Measurements from ENCODE around the gene CFAP90. TPM values are rescaled to one million over a fixed set of nuclear protein-coding genes. Genes with fewer than 3 reads are reported as not detected.

CFAP90 gene
- total RNA-seq, 1 experiment from 2014 or later: not detected

DNA sequence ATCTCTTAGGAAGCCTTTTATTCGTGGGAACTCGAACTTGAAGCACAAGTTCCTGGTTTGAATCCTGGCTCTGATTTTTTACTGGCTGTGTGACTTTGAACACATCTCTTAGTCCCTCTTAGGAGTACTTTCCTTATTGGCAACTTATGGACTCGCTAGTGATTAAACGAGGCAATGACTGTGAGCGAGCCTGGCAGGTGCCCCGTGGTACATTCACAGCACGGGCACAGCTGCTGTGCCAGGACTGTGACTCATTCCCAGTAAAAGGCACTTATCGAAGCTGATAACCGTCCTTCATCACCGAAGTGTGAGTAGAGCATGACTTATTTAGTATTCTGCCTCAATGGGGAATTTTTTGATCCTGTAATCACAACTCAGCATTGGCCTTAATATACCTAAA lies 22.7 kb downstream of the CFAP90 start:
- no peaks in the 10 kb centered on the region for H3K9me3 ChIP-seq (ENCODE audit: low read length)
- H3K9ac ChIP-seq (ENCODE audit: low read length): no peak overlapping the region
- no peak overlapping the region for H3K27ac ChIP-seq (ENCODE audit: low read length)
- H3K9me2 ChIP-seq (replicated peaks; ENCODE audit: insufficient read depth, low read length): no peaks in the 10 kb centered on the region
- no peaks in the 10 kb centered on the region for H3K4me1 ChIP-seq (ENCODE audit: low read length)
- H3K4me3 ChIP-seq (ENCODE audit: low read length): no peak overlapping the region
- H4K20me1 ChIP-seq (ENCODE audit: insufficient read depth, low read depth, low read length): no peaks in the 10 kb centered on the region
- DNase-seq: no peak
- no peaks in the 10 kb centered on the region for H3K36me3 ChIP-seq (ENCODE audit: insufficient read depth, low read length)
- H2AFZ ChIP-seq (ENCODE audit: low read length): no peak overlapping the region
- no peaks in the 10 kb centered on the region for H3K79me2 ChIP-seq (ENCODE audit: low read length)
- no peak overlapping the region for H3K4me2 ChIP-seq (ENCODE audit: low read depth, low read length, poor library complexity, severe bottlenecking)
- H3K27me3 ChIP-seq (ENCODE audit: low read length): no peaks in the 10 kb centered on the region

DNA sequence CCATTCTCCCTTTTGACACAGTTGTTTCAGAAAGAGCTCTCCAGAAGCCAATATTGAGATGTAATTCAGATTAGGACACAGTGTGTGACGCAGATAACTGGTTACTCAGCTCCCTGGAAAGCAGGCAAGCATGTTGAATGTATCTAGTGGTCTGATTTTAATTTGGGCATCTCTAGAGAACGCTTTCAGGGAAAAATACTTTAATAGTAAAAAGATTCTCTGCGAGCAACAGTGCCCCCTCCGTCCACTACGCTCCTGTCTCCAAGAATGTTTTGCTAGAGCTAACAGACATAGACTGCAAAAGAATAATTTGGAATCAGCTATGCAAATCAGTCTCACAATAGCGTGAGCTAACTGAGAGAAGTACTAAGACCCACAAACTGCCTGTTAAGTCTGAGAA lies 23.3 kb downstream of the CFAP90 start:
- Histone ChIP-seq H3K4me3 (ENCODE audit: low read length) (no peak overlapping the region), H3K27me3 (ENCODE audit: low read length) (no peaks in the 10 kb centered on the region), H2AFZ (ENCODE audit: low read length) (no peak overlapping the region), H4K20me1 (ENCODE audit: insufficient read depth, low read depth, low read length) (no peaks in the 10 kb centered on the region), H3K27ac (ENCODE audit: low read length) (no peak overlapping the region), H3K9me3 (ENCODE audit: low read length) (no peaks in the 10 kb centered on the region), H3K4me1 (ENCODE audit: low read length) (no peaks in the 10 kb centered on the region), H3K4me2 (ENCODE audit: low read depth, low read length, poor library complexity, severe bottlenecking) (no peak overlapping the region), H3K79me2 (ENCODE audit: low read length) (no peaks in the 10 kb centered on the region), H3K9me2 (replicated peaks; ENCODE audit: insufficient read depth, low read length) (no peaks in the 10 kb centered on the region), H3K36me3 (ENCODE audit: insufficient read depth, low read length) (no peaks in the 10 kb centered on the region), H3K9ac (ENCODE audit: low read length) (no peak overlapping the region)
- DNase-seq: no peak

DNA sequence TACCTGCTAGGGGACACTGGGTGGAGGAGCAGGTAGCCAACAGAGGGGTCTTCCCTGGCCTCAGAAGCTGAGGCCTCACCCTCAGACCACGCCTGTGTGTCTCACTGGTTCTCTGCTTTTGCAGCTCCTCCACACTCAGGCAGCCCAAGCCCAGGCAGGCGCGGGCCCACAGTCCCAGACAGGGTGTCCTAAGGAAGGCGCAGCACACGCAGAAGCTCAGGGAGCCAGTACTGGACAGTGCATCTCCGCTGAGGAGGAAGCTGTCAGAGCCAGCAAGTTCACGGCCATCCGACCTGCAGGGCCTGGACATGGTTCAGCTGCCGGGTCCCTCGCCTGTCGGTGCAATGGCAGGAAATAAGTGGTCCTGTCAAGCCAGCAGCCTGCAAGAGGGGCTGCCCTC lies 25.3 kb downstream of the CFAP90 start:
- H3K9me2 ChIP-seq (replicated peaks; ENCODE audit: insufficient read depth, low read length): no peaks in the 10 kb centered on the region

DNA sequence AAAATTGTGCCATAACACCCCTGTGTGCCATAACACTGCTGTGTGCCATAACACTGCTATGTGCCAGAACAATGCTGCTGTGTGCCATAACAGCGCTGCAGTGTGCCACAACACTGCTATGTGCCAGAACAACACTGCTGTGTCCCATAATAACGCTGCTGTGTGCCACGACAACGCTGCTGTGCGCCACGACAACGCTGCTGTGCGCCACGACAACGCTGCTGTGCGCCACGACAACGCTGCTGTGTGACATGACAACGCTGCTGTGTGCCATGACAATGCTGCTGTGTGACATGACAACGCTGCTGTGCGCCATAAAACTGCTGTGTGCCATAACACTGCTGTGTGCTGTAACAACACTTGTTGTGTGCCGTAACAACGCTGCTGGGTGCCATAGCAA lies 25.9 kb downstream of the CFAP90 start:
- Histone ChIP-seq H4K20me1 (ENCODE audit: insufficient read depth, low read depth, low read length) (no peaks in the 10 kb centered on the region), H3K9me2 (replicated peaks; ENCODE audit: insufficient read depth, low read length) (no peaks in the 10 kb centered on the region), H3K4me2 (ENCODE audit: low read depth, low read length, poor library complexity, severe bottlenecking) (no peak overlapping the region), H3K36me3 (ENCODE audit: insufficient read depth, low read length) (no peaks in the 10 kb centered on the region), H3K9me3 (ENCODE audit: low read length) (no peaks in the 10 kb centered on the region), H3K27ac (ENCODE audit: low read length) (no peak overlapping the region), H3K79me2 (ENCODE audit: low read length) (no peaks in the 10 kb centered on the region), H3K9ac (ENCODE audit: low read length) (no peak overlapping the region), H3K4me1 (ENCODE audit: low read length) (no peaks in the 10 kb centered on the region), H3K4me3 (ENCODE audit: low read length) (no peak overlapping the region), H2AFZ (ENCODE audit: low read length) (no peak overlapping the region), H3K27me3 (ENCODE audit: low read length) (no peaks in the 10 kb centered on the region)
- DNase-seq: no peak

More for the DNA sequence above, 25.3 kb downstream of the CFAP90 start:
- no peaks in the 10 kb centered on the region for H3K9me3 ChIP-seq (ENCODE audit: low read length)
- H3K27ac ChIP-seq (ENCODE audit: low read length): no peak overlapping the region
- no peak for DNase-seq
- no peak overlapping the region for H2AFZ ChIP-seq (ENCODE audit: low read length)
- H3K36me3 ChIP-seq (ENCODE audit: insufficient read depth, low read length): no peaks in the 10 kb centered on the region
- no peaks in the 10 kb centered on the region for H4K20me1 ChIP-seq (ENCODE audit: insufficient read depth, low read depth, low read length)
- no peak overlapping the region for H3K9ac ChIP-seq (ENCODE audit: low read length)
- no peaks in the 10 kb centered on the region for H3K79me2 ChIP-seq (ENCODE audit: low read length)
- no peaks in the 10 kb centered on the region for H3K4me1 ChIP-seq (ENCODE audit: low read length)
- no peaks in the 10 kb centered on the region for H3K27me3 ChIP-seq (ENCODE audit: low read length)
- no peak overlapping the region for H3K4me2 ChIP-seq (ENCODE audit: low read depth, low read length, poor library complexity, severe bottlenecking)
- H3K4me3 ChIP-seq (ENCODE audit: low read length): no peak overlapping the region

DNA sequence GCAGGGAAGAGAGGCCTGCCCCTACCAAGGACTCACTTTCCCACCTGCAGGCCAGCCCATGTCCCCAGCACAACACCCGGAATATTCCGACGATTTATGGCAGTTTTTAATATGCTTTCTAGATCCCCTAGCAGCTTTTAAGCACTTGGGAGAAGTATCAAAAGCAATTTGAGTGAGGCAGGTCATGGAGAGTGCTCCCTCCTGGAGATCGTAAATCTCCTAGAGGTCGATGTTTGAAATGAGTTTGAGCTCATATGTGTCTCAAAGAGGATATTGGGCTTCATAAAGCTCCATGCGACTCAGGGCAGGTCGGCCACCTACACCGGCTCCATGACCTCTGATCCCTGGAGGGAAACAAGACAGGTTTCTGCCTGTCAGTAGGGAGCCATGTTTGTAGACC lies 27.3 kb downstream of the CFAP90 start:
- Histone ChIP-seq H3K27ac (ENCODE audit: low read length) (no peak overlapping the region), H4K20me1 (ENCODE audit: insufficient read depth, low read depth, low read length) (no peaks in the 10 kb centered on the region), H3K79me2 (ENCODE audit: low read length) (no peaks in the 10 kb centered on the region), H3K9ac (ENCODE audit: low read length) (no peak overlapping the region), H3K36me3 (ENCODE audit: insufficient read depth, low read length) (no peaks in the 10 kb centered on the region), H3K4me1 (ENCODE audit: low read length) (no peaks in the 10 kb centered on the region), H3K27me3 (ENCODE audit: low read length) (no peaks in the 10 kb centered on the region), H3K4me3 (ENCODE audit: low read length) (no peak overlapping the region), H3K9me2 (replicated peaks; ENCODE audit: insufficient read depth, low read length) (no peaks in the 10 kb centered on the region), H3K9me3 (ENCODE audit: low read length) (no peaks in the 10 kb centered on the region), H3K4me2 (ENCODE audit: low read depth, low read length, poor library complexity, severe bottlenecking) (no peak overlapping the region), H2AFZ (ENCODE audit: low read length) (no peak overlapping the region)
- no peak for DNase-seq

DNA sequence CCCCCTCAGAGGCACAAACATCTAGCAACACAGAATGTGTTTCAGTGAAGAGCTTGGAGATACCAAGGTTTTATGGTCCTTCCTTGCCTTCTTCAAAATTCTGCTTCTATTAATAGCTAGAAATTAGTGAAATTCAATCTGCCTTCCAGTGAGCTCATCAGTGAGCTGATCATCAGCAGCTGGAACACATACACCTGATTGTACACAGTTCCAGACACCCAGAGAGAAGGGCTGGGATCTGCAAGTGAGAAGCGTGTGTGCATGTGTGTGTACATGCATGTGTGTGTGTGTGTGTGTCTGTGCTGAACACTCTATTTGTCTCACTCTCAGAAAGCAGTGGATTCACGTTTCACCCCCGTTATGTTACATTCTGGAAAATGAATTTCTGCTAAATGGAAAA lies 28.5 kb downstream of the CFAP90 start:
- Histone ChIP-seq H3K9me3 (ENCODE audit: low read length) (no peaks in the 10 kb centered on the region), H3K27me3 (ENCODE audit: low read length) (no peaks in the 10 kb centered on the region), H2AFZ (ENCODE audit: low read length) (no peak overlapping the region), H3K79me2 (ENCODE audit: low read length) (no peaks in the 10 kb centered on the region), H3K4me3 (ENCODE audit: low read length) (no peak overlapping the region), H3K9ac (ENCODE audit: low read length) (no peak overlapping the region), H3K4me2 (ENCODE audit: low read depth, low read length, poor library complexity, severe bottlenecking) (no peak overlapping the region), H3K36me3 (ENCODE audit: insufficient read depth, low read length) (no peaks in the 10 kb centered on the region), H3K9me2 (replicated peaks; ENCODE audit: insufficient read depth, low read length) (no peaks in the 10 kb centered on the region), H4K20me1 (ENCODE audit: insufficient read depth, low read depth, low read length) (no peaks in the 10 kb centered on the region), H3K27ac (ENCODE audit: low read length) (no peak overlapping the region), H3K4me1 (ENCODE audit: low read length) (no peaks in the 10 kb centered on the region)
- DNase-seq: no peak

DNA sequence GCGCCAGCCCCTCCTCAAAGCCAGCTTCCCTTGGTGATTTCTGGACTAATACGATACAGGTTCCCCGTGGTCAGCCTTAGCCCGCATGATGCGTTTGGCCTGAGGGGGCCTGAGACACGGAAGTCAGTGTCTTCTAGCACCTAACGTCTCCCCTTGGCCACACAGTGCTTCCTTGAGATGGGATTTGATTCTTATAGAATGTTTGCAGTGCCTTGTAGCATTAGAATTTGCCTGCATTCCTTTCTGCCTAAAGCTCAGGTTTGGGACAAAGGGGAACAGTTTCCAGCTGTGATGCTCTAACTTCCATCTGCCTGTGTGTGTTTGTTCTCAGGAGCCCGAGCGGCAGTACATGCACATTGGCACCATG lies 34.4 kb downstream of the CFAP90 start:
- no peak overlapping the region for H3K4me3 ChIP-seq (ENCODE audit: low read length)
- H3K9me2 ChIP-seq (replicated peaks; ENCODE audit: insufficient read depth, low read length): no peaks in the 10 kb centered on the region
- DNase-seq: no peak
- no peaks in the 10 kb centered on the region for H4K20me1 ChIP-seq (ENCODE audit: insufficient read depth, low read depth, low read length)
- H3K27me3 ChIP-seq (ENCODE audit: low read length): no peaks in the 10 kb centered on the region
- no peak overlapping the region for H3K4me2 ChIP-seq (ENCODE audit: low read depth, low read length, poor library complexity, severe bottlenecking)
- H3K4me1 ChIP-seq (ENCODE audit: low read length): no peaks in the 10 kb centered on the region
- H3K9ac ChIP-seq (ENCODE audit: low read length): no peak overlapping the region
- no peaks in the 10 kb centered on the region for H3K36me3 ChIP-seq (ENCODE audit: insufficient read depth, low read length)
- no peaks in the 10 kb centered on the region for H3K9me3 ChIP-seq (ENCODE audit: low read length)
- H2AFZ ChIP-seq (ENCODE audit: low read length): no peak overlapping the region
- no peaks in the 10 kb centered on the region for H3K79me2 ChIP-seq (ENCODE audit: low read length)
- H3K27ac ChIP-seq (ENCODE audit: low read length): no peak overlapping the region

DNA sequence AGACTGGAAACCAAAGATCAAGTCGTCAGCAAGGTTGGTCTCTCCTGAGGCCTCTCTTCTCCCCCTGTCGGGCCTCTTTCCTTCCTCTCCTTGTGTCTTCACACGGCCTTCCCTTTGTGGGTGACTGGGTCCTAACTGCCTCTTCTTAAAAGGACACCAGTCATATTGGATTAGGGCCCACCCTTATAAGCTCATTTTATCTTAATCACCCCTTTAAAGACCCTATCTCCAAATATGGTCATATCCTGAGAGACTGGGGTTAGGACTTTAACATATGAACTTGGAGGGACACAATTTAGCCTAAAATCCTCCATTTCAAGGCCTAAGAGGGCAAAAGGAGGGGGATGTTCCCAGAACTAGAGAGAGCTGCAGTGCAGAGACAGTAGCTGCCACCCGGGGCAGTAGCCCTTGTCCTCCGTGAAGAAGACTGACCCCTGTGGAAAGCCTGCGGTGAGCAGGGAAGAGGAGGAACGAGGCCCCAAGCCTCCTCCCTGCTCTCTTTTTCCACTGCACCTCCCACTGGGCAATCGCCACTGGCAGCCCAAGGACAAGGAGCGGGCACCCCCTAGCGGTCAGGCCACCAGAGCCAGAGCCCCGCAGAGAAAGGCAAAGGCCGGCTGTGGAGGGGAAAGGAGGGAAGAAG lies 34.9 kb downstream of the CFAP90 start:
- no peak overlapping the region for H3K4me2 ChIP-seq (ENCODE audit: low read depth, low read length, poor library complexity, severe bottlenecking)

DNA sequence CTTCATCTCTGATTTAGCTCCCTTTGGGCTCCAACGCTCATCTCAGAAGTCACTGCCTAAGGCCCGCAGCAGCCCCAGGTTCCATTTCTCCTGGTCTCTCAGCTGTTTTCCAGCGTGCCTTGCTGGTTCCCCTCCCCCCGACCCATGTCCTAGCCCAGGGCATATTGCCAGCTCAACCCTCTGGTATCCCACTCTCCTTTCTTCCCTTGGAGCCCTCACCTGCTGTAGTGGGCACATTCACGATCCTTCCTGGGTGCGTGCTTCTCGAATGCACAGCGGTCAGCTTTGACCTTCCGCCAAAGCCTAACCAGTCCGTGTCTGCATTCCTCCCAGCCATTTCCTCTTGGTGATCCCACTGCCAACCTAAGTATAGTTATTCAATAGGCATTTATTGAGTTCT lies 36.1 kb downstream of the CFAP90 start:
- no peak for DNase-seq

More for the DNA sequence above, 34.9 kb downstream of the CFAP90 start:
- Histone ChIP-seq H3K9me3 (ENCODE audit: low read length) (no peaks in the 10 kb centered on the region), H3K27ac (ENCODE audit: low read length) (no peak overlapping the region), H3K27me3 (ENCODE audit: low read length) (no peaks in the 10 kb centered on the region), H3K79me2 (ENCODE audit: low read length) (no peaks in the 10 kb centered on the region), H2AFZ (ENCODE audit: low read length) (no peak overlapping the region), H3K9me2 (replicated peaks; ENCODE audit: insufficient read depth, low read length) (no peaks in the 10 kb centered on the region), H3K36me3 (ENCODE audit: insufficient read depth, low read length) (no peaks in the 10 kb centered on the region), H3K9ac (ENCODE audit: low read length) (no peak overlapping the region), H3K4me3 (ENCODE audit: low read length) (no peak overlapping the region), H3K4me1 (ENCODE audit: low read length) (no peaks in the 10 kb centered on the region), H4K20me1 (ENCODE audit: insufficient read depth, low read depth, low read length) (no peaks in the 10 kb centered on the region)
- peak; percentile 83 for DNase-seq

More for the DNA sequence above, 36.1 kb downstream of the CFAP90 start:
- Histone ChIP-seq H3K4me1 (ENCODE audit: low read length) (no peaks in the 10 kb centered on the region), H2AFZ (ENCODE audit: low read length) (no peak overlapping the region), H4K20me1 (ENCODE audit: insufficient read depth, low read depth, low read length) (no peaks in the 10 kb centered on the region), H3K79me2 (ENCODE audit: low read length) (no peaks in the 10 kb centered on the region), H3K27me3 (ENCODE audit: low read length) (no peaks in the 10 kb centered on the region), H3K9me2 (replicated peaks; ENCODE audit: insufficient read depth, low read length) (no peaks in the 10 kb centered on the region), H3K9ac (ENCODE audit: low read length) (no peak overlapping the region), H3K4me2 (ENCODE audit: low read depth, low read length, poor library complexity, severe bottlenecking) (no peak overlapping the region), H3K27ac (ENCODE audit: low read length) (no peak overlapping the region), H3K9me3 (ENCODE audit: low read length) (no peaks in the 10 kb centered on the region), H3K36me3 (ENCODE audit: insufficient read depth, low read length) (no peaks in the 10 kb centered on the region), H3K4me3 (ENCODE audit: low read length) (no peak overlapping the region)

All from Karpas-422 (cell line).